ENCODE measurements around the gene TJAP1.

GRCh38 chr6:43496370-43497128, 19.2 kb downstream of the TJAP1 start:
- TF ChIP-seq GFI1B (tag by site-specific recombination; IDR thresholded peaks at IDR 0.05) (no peak), ZNF670 (tag by site-specific recombination; IDR thresholded peaks at IDR 0.05; ENCODE audit: low read depth) (no peak), ZNF629 (tag by site-specific recombination; IDR thresholded peaks at IDR 0.05) (no peak)
- TF ChIP-seq, protein P1, sequence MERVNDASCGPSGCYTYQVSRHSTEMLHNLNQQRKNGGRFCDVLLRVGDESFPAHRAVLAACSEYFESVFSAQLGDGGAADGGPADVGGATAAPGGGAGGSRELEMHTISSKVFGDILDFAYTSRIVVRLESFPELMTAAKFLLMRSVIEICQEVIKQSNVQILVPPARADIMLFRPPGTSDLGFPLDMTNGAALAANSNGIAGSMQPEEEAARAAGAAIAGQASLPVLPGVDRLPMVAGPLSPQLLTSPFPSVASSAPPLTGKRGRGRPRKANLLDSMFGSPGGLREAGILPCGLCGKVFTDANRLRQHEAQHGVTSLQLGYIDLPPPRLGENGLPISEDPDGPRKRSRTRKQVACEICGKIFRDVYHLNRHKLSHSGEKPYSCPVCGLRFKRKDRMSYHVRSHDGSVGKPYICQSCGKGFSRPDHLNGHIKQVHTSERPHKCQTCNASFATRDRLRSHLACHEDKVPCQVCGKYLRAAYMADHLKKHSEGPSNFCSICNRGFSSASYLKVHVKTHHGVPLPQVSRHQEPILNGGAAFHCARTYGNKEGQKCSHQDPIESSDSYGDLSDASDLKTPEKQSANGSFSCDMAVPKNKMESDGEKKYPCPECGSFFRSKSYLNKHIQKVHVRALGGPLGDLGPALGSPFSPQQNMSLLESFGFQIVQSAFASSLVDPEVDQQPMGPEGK (tag by site-specific recombination; IDR thresholded peaks at IDR 0.05), result no peak
